Amygdala (tissue), 56 donors: Measurements from ENCODE around the gene TBXAS1.

Experiments
- DNase-seq, 56 donors: peaks; one replicate each; lab custom pipeline; 2025; lab: John Stamatoyannopoulos, UW

TBXAS1 gene

DNA sequence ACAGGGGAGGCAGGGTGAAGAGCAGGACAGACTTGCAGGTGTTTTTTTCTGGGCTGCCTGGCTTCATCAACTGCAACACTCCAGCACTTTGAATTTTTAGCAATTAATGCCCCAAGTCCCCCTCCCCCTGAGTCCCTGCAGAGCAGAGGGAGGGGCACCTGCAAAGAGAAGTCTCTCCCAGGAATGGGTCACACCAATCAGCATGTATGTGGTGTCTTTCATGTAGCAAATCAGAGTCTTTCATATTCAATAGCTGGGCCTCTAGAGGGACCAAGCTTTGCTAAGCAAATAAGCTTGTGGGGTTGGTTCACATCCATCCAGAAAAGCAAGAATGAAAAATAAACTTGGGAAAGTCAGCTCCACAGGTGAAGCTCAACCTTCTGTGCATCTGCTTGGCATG lies 143.0 kb downstream of the TBXAS1 start:
- DNase-seq: no peak

DNA sequence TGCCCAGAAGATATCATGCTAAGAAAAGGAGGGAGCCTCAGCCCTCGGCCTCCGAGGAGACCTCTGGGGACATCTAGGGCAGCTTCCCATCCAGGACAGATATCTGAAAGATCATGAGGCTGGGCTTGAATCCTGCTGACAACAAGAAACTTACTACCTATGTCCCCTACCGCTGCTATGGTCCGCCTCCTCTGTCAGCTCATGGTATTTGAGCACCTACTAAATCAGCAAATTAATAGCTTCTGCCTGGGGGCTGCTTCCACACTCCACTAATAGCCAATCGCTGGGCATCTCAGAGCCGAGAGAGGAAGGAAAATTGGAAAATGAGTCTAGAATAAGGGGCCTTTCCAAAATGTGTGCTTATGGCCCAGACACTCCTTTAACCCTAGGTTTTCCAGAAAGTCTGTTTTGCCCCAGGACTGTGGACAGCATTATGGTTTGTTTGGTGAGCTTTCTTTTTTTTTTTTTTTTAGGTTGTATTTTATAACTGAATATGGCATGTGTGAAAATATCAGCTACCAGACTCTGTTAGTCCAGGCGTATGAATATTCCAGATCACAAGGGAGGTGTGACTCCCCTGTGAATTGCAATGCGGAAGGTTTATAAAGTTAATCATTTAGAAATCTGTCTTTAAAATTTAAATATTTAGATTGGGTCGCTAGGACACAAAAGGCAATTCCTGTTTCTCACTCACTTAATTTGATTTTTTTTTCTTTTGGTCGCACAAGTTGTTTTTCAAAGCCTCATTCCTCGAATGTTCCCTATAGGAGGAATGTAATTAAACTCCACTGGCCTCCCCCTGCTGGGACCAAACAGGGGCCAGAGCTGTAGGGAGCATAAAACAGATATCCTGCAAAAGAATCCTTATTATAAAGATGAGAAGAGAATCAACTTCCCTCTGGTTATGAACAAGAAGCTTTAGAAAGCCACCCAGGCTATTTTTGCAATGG lies 144.3 kb downstream of the TBXAS1 start:
- DNase-seq: no peak

DNA sequence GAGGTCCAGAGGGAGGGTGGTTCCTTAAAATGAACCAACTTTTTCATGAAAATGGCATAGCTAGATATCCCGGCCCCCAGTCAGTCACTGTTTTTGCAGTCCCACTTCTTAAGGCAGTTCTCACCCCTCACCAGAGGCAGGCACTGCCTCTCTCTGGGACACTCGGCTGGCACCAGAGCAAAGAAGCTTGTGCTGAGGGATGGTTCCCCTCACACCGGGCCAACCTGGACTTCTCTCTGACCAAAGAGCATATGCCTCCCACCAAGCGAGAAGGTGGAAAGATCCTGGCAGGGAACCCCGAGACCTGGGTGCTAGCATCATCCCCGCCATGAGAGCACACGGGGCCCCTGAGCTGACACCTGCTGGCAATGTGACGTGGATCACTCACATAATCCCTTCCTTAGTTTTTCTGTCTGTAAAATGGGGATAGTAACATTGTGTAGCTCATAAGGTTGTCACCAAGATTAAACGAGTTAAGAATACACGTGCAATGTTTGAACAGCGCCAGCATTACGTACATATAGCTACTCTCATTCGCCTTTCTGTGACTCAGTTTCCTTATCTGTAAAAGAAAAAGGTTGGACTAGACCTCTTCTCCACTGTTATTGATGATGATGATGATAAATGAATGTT lies 145.2 kb downstream of the TBXAS1 start:
- no peak for DNase-seq

DNA sequence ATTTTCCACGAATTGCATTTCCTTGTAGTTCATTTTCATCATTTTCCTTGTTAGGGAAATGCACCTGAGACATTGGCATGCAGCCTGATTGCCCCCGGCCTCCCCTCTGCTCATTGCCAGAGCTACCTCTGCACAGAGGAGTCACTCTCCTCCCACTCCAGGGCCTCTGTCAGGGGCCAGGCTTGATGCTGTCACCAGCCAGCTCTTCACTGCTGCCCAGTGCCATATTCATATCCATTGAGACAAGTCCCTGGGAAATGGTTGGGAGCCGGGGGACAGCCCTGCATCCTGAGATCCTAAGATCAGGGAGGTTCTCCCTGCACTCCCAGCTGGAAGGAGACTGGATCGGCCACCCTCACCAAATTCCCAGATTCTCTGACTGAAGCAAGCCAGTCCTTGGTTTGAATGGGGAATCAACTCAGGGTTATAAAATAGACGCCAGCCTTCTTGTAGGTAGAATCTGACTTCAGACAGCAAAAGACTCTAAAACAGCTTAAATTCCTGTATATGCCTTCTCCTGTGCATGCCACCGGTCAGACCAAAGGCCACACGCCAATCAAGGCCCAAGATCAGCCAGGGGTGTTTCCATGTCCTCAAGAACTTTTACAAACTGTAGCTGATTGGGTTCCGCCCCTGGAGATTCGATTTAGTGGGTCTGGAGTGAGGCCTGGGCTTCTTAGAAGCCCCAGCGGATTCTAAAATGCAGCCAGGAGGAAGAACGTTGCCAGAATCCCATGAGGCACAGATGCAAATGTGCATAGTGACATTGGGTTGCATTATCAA lies 147.2 kb downstream of the TBXAS1 start:
- no peak for DNase-seq

DNA sequence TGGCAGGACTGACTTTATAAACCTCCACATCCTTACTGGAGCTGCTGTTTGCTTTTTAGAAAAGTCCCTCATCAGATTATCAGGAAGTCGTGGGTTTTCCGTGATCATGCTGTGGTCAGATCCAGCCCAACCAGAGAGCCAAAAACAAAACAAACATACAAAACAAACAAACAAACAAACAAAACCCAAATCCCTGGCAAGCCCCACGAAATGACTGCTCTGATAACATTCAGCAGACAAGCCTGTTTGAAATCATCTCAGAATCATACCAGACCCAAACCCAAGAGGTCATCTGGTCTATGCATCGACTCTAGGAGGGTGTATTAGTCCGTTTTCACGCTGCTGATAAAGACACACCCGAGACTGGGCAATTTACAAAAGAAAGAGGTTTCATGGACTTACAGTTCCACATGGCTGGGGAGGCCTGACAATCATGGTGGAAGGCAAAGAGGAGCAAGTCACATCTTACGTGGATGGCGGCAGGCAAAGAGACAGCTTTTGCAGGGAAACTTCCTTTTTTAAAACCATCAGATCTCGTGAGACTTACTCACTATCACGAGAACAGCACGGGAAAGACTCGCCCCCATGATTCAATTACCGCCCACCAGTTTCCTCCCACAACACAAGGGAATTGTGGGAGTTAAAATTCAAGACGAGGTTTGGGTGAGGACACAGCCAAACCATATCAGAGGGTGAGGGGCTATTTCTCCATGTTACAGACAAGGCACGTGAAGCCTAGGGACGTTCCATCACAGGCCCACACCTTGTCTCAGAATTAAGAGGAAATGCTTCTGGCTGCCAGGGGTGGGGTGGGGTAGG lies 148.0 kb downstream of the TBXAS1 start:
- no peak for DNase-seq

DNA sequence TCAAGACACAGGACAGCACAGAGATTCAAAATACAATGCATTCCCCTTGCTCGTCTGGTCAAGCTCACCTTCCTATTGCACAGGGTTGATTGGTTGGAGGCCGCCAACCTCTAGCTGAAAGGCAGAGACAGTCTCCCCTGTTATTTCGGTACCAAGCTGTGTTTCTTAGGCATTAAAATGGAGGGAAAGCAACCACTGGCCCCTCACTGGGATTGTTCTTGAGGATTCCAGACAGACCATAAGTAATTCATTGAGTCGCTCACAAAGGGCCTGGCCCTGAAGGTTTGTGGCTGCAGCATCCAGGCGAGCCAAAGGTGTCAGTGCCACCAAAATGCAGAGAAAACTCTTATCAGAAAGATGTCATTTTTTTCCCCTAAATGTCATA lies 152.4 kb downstream of the TBXAS1 start:
- DNase-seq: no peak

DNA sequence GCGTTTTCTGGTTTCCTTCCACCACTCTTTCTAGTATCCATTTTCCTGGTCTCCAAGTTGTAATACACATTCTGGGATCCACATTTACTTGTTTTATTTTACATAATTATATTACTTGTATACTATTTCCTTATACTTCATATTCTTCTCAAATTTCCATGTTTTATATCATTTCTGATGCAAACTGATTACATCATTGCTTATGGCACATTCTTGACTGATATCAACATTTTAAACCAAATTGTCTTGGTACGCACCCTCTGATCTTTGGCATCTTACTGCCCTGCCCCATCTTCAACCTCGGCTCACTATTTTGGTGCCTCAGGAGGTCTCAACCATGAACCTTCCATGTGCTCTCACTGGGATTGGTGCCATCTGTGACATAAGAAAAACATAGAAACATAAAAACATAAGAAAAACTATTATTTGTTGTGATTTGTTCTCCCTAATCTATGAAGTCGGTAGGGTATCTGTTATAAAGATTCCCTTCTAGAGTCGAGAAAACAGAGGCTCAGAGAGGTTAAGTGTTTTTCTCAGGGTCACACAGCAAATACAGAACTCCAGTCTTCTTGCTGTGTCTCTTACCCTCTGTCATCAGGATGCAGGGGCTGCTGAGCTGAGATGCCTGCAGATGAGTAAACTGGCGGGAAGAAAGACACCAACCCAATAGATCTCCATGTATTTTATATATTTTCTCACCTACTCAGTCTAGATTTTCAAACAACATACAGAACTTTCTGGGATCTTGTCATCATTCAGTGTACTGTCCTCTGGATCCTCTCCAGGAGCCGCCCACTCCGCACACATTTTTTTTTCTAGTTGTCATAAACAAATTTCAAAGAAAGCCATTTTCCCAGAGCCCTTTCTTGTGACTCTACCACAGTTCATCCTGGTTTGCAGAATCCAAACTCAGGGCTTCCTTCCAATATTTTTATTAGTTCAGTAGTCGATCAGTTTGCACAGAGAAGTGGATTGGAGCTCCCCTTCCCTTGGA lies 154.2 kb downstream of the TBXAS1 start:
- no peak for DNase-seq

DNA sequence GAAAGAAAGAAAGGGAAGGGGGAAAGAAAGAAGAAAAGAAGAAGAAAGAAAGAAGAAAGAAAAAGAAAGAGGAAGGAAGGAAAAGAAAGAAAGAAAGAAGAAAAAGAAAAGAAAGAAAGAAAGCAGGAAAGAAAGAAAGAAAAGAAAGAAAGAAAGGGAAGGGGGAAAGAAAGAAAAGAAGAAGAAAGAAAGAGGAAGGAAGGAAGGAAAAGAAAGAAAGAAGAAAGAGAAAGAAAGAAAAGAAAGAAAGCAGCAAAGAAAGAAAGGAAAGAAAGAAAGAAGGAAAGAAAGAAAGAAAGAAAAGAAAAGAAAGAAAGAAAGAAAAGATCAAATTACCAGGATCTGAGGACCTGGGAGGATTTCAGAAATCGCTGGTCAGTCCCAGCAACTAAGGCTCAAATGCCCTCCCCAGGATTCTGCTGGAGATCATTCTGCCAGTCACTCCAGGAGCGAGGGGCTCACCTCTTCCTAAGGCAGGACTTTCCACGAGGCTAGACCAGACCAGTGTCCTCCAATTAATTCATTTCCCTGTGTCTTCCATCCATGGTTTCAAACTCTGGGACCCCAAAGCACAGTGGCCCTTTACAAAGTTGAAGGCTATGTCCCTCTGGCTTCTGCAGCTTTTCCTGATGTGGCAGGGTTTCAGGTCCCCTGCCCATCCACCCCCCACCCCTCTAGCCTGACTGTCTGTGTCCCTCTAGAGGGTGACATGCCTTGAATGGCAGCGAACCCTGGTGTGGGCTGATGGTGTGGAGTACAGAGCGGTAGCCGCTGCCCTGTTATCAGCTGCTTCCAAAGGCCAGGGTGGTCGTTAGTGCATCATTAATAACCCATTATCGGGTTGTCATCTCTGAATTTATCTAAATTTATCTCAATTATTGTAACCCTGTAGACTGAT lies 155.8 kb downstream of the TBXAS1 start:
- no peak for DNase-seq

DNA sequence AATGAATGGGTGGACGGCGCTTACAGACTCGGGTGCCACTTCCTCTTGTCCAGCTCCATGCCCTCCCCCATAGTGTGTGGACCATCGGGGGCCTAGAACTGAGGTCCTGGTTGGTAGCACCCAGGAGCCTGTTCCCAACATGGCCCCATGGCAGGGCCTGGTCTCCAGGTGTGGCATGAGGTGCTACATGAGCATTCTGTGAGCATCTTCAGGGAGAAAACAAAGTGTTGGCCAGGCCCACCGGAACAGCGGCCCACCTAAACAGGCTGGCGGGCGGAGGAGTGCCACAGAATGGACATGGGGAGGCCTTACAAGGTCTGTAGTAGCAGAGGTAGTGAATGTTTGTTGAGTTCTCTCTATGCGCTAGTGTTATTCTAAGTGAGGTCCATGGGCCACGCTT lies 156.7 kb downstream of the TBXAS1 start:
- no peak for DNase-seq

DNA sequence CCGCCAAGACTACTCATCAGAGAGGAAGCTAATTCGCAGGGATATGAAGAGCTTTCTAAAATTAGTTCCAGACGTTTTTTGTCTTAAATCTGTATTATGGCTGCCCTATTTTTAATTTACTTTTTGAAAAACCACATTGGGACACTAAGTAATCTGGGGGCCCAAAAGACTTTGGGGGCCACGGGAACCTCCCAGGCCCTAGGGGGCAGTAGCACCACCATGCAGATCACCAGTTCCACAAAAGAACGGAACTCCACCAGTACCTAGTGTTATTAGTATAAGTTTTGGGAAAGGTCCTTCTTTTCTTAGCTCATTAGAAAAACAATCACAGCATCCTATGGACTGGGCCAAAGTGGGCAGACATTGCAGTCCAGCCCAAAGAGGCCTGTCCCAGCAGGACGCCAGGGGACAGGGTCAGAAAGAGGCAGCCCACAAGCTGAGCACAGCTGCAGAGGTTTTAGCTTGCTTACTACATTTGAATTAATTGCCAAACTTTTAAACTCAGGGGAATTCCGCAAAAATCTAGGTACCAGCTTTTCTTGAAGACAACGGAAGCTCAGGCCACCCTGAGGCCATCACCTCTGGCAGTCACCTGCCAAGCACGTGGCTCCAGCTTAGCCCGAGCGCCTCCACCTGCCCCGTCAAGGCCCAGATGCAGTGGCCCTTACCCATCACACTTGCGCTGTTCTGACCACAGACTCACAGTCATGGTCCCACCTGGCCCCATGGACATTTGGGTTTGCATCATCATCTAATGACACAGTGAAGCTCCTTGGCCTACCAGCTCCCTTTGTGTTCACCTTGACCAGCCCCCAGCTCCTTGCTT lies 158.8 kb downstream of the TBXAS1 start:
- DNase-seq: no peak

DNA sequence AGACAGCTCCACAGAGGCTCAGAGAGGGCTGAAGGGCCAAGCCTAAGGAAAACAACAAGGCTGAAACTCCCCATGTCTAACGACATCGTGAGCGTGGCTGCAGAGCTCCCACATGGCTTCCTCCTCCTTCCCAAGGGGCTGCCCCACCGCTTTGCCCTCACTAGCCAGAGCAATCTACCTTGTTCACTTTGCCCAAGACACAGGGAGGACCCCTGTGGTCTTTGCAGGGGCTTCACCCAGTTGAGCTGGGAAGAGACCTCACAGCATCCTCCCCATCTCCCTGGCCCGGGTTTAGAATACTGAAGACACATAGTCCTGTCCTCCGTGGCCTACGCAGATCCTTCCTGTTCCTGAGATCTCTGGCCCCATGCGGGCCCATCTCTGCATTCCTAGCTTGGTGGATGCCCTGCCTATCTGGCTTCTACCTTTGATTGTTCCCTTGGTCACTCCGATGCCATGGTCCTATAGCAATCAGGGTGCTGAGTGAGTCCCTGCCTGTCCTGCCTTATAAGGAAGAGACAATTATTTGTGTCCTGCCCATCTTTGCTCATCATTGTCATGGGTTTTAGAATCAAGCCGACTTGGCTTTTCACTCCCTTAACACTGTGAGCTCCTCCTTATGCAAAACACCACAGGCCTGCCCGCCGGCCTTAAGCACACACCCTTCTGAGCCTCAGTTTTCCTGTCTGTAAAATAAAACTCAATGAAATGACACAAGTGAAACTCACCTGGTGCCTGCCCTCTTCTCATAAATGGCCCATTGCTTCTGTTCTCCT lies 160.5 kb downstream of the TBXAS1 start:
- no peak for DNase-seq

DNA sequence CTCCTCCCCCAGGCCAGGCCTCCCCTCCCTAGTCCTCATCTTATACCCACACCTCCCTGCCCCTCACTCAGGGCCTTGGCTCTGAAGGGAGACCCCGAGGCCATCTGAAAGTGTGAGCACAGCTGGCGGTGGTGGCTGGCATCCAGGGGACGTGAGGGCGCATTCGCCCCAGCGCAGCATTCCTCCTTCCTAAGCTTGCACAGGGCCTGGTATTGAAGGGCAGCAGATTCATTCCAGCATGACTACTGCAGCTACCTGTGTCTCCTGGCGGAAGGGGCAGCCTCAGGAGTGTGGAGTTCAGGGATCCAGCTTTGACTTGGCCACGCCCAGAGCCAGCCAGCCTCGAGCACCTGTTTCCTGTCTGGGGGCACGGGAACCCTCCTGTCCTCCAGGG lies 161.1 kb downstream of the TBXAS1 start:
- DNase-seq: no peak

DNA sequence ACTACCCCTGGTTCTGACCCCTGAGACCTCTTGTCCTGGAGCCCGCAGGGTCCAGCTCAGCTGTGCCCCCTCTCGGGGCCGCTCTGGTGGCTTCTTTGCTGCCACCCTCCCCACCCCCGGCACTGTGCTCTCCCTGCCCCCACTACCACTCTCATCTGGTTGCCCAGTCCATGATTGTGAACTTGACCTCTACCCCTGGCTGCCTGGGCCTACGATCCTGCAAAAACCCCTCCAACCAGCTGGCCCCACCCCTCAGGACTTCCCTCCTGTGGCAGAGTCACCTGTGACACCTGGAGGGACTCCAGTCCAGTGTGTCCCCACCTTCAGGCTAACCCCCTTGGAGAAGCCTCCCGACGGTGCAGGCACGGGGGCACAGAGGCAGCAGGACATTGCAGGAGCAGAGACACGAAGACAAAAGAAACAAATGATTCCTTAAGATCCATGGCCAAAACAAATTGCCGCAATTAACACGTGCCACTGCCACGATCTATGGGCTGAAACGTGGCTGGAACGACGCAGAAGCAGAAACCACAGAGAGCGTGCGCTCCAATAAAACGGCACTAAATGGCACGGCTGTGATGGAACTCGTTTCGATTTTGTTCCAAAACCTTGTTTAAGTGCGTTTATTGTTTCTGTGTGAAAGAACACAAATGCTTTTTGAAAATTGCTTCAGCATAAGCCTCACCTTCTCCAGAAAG lies 161.7 kb downstream of the TBXAS1 start:
- DNase-seq: no peak

DNA sequence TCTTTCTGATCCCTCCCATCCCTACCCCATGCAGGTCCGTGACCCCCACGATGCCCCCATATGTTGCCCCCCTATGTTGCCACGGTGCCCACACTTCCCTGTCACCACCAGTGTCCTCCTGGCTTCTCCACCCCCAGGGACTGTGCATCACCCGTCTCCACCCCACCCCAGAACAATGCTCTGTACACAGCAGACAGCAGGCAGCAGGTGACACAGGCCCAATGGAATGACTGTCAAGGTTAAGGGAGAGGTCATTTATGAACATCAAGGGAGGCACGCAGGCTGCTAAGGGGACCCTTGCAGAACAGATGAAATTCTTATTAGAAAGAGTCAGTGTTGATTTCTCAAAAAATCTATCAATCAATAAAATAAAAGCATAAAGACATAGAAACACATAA lies 162.2 kb downstream of the TBXAS1 start:
- DNase-seq: no peak

DNA sequence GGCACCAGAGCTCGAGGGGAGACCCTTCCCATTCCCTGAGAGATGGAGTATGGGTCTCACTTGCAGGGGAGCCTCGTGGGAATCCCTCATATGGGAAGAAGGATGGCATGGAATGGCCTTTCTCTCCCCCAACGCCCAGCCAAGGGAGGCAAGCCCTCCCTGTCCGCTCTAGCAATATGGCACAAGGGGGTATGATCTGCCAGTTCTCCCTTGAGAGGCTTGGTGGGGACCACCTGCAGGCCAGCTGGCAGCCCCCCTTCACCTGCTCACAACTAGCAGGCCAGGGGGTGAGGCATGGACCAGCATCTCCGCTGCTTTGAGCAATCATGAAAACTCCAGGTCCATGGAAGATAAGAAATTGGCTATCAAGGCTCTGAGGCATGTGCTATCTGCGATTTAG lies 162.8 kb downstream of the TBXAS1 start:
- no peak for DNase-seq
